Heart left ventricle (tissue), 13 donors: ENCODE results near the gene SMIM23.

Source experiments
- POLR2A ChIP-seq, 2 donors: fragments of 450-650 bp; IDR thresholded peaks; one replicate each; pipeline ENCODE4 v1.6.1; 2017; ENCODE audit warnings: antibody characterized with exemption in 2 of 2, mild to moderate bottlenecking in 2 of 2, moderate library complexity in 2 of 2
- TF ChIP-seq, protein P1 (sequence below), 12 donors: fragments of 200-600 bp; sonication (generic) in 4 of 12; IDR thresholded peaks; one replicate each; pipeline versions ENCODE4 v1.5.0 to v1.8.0; 2018 to 2022; ENCODE audit warnings: antibody characterized with exemption in 12 of 12, mild to moderate bottlenecking in 5 of 12
- donor health status: ischemic (EF 13 %, LVEDD 7.1; RV severe dilation, severe dysfunction).
- donor health status: DM: no; HTN: yes; CAD: no.
- donor health status: DM: no; HTN: no; CAD: no.
- donor health status: ischemic (EF 25% LVEDD 6.9; RV normal size, moderate dysfunction).
- donor health status: ischemic (EF 25% LVEDD 5.7; RV mildly dilated, moderate dysfunction).
- donor health status: ischemic (EF 35%, LVEDD 5.7; RV mildly dilated, moderate dysfunction).
- donor health status: nonischemic (EF 11% LVEDD 7.7; RV severe dilation, severe dysfunction).
- donor health status: DM: yes; HTN: yes; CAD: no.
- donor health status: PGD.
- donor health status: ischemic (EF 29% LVEDD 5.4; RV normal size, mild dysfunction).
- donor health status: nonischemic (EF 23%, LVEDD 6.1; RV moderate dilation, normal function).

GRCh38 chr5:171808951-171809350 is 23.3 kb downstream of the SMIM23 start:
- TF ChIP-seq, protein P1, sequence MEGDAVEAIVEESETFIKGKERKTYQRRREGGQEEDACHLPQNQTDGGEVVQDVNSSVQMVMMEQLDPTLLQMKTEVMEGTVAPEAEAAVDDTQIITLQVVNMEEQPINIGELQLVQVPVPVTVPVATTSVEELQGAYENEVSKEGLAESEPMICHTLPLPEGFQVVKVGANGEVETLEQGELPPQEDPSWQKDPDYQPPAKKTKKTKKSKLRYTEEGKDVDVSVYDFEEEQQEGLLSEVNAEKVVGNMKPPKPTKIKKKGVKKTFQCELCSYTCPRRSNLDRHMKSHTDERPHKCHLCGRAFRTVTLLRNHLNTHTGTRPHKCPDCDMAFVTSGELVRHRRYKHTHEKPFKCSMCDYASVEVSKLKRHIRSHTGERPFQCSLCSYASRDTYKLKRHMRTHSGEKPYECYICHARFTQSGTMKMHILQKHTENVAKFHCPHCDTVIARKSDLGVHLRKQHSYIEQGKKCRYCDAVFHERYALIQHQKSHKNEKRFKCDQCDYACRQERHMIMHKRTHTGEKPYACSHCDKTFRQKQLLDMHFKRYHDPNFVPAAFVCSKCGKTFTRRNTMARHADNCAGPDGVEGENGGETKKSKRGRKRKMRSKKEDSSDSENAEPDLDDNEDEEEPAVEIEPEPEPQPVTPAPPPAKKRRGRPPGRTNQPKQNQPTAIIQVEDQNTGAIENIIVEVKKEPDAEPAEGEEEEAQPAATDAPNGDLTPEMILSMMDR (IDR thresholded peaks at IDR 0.05), result no peak
- no peak for TF ChIP-seq POLR2A (IDR thresholded peaks at IDR 0.05)
